Measurements from ENCODE around the gene NTF4. TPM values are rescaled to one million over a fixed set of nuclear protein-coding genes. Genes with fewer than 3 reads are reported as not detected.
A peak's percentile ranks its signal among the peaks of the same experiment; 100 is the strongest.
"Not testable (repeated sequence)": the region's sequence is repeated elsewhere in the genome, so short reads cannot be mapped to it uniquely, and the experiment has no call there.

NTF4 gene
- total RNA-seq, 1 donor from 2014 or later = not detected

DNA sequence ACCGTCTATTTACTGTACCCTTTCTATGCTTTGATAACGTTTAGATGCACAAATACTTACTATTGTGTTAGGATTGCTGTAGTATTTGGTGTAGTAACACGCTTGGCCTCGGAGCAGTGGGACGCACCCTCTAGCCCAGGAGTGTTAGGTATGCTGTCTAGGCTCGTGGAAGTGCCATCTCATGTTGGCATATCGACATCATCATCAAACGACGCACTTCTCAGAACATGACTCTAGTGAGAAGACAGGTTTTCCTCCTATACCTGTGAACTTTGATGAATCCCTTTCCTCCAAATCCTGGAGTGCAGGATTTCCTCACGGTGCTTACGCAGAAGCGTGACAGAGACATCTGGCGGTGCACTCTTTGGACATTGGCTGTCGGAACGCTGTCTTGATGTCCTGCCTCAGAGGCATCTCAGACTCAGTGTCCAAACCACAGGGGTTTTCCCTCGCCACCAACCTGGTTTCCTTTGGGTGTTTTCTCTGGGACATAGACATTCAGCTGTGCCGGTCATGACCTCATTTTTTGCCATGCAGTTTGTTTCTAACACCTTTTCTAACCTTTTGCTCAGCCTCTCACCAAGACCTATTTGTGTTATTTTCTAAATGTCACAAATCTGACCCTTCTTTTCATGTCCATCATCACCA, 26.9 kb upstream of the NTF4 start:
- no peak for DNase-seq (ENCODE audit: low spot score)

- no peak for DNase-seq (ENCODE audit: low spot score)
These were observed 21.7 kb upstream of the NTF4 start for GRCh38 chr19:49086296-49086695.

- DNase-seq (ENCODE audit: low spot score) = no peak
These were observed 21.2 kb upstream of the NTF4 start for GRCh38 chr19:49085868-49086232.

GRCh38 chr19:49085020-49085867, 20.6 kb upstream of the NTF4 start, which contains the start of gene SNRNP70:
Gene SNRNP70 (plus strand): TSS chr19:49085451. CDS start chr19:49086415, 964 bp downstream.
- DNase-seq (ENCODE audit: low spot score) = peak; percentile 100

DNA sequence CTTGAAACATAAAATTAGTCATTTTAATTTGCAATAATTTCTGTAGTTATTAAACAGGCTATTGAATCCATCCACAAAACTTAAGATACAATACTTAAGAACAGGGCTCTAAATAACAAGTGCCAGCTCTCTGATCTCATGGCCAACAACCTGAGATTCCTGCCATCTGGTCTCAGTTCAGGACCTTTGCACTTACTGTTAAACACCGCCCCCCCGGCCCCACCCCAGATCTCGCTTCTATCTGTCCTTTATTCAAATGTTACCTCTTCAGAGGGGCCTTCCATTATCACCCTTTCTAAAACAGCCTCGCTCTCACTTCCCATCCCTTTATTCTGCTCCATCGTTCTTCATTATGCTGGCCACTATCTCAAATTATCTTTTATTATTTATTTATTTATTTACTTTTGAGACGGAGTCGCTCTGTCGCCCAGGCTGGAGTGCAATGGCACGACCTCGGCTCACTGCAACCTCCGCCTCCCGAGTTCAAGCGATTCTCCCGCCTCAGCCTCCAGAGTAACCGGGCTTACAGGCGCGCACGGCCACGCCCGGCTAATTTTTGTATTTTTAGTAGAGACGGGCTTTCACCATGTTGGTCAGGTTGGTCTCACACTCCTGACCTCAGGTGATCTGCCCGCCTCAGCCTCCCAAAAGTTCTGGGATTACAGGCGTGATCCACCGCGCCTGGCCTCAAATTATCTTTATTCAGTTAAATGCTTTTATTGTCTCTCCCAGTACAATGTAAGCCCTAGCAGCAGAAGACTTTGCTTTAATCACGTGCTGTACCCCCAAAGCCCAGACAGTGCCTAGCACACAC, 19.8 kb upstream of the NTF4 start:
- DNase-seq (ENCODE audit: low spot score) = no peak

DNA sequence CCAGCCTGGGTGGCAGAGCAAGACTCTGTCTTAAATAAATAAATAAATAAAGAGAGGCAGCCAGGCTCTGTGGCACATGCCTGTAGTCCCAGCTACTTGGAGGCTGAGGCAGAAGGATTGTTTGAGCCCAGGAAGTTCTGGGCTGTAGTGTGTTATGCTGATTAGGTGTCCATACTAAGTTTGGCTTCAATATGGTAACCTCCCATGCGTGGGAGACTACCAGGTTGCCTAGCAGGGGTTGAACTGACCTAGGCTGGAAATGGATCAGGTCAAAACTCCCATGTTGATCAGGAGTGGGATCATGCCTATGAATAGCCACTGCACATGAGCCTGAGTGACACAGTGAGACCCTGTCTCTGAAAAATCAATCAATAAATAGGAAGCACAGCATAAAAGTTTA, 16.7 kb upstream of the NTF4 start:
- no peak for DNase-seq (ENCODE audit: low spot score)

GRCh38 chr19:49080392-49080791, 15.8 kb upstream of the NTF4 start:
- no peak for DNase-seq (ENCODE audit: low spot score)

GRCh38 chr19:49074869-49075268, 10.3 kb upstream of the NTF4 start:
- DNase-seq (ENCODE audit: low spot score) = not testable (repeated sequence)

DNA sequence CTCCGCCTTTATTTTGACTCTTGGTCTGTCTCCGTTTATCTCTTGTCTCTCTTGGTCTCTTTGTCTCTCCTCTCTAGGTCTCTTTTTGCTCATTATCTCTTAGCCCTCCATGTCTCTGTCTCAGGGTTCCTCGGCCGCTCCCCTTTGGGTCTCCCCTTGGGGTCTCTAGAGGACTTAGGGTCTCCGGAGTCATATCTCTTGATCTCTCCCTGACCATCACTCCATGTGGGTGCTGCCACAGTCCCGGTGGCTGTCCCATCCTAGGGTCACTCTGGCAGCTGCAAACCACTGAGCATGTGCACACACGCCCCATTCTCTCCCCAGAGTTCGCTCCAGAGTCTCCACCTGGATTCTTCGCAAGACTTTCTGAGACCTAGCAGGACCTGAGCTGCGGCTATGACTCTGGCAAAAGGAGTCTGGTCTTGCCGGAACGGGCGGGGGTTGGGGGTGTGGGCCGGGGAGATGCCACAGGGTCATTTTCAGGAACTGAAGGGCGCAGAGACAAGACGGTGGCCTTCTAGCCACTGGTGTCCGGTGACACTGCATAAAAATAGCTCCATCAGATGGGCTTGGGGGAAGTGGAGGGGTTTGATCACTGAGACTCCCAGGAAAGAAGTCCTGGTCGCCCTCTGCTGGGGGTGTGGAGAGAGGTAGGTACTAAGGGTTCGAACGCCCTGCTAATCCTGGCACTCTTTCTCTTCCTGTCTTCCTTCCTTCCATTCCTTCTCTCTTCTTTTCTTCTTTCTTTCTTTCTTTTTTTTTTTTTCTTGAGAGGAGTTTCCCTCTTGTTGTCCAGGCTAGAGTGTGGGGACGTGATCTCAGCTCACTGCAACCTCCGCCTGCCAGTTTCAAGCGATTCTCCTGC, 9.1 kb upstream of the NTF4 start:
- DNase-seq (ENCODE audit: low spot score) = no peak

DNA sequence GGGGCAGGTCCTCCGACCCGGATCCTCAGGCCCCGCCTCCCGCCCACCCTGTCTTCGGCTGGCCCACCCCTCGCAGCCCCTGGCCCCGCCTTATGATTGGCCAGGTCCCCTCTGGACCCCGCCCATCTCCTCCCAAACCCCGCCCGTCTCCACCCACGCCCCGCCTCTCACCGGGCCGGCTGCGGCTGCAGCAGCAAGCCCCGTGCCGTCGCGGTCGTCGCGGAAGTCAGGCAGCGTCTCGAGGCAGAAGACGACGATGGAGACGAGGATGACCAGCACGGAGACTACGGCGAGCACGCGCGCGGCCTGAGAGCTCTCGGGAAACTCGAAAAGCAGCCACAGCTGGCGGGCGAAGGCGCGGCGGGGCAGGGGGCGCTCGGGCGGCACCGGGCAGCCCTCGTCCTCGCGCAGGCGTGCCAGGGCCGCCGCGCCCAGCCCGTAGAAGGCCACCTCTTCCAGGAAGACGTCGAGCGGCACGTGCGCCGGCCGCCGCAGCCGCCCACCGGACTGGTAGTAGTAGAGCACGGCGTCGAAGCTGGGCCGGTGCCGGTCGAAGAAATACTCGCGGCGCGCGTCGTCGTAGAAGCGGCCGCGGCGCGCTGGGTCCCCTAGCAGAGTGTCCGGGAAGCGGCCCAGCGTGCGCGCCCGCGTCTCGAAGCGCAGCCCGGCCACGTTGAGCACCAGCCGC, 7.4 kb upstream of the NTF4 start:
- DNase-seq (ENCODE audit: low spot score) = no peak

GRCh38 chr19:49070416-49070815, 5.8 kb upstream of the NTF4 start:
- DNase-seq (ENCODE audit: low spot score) = no peak

DNA sequence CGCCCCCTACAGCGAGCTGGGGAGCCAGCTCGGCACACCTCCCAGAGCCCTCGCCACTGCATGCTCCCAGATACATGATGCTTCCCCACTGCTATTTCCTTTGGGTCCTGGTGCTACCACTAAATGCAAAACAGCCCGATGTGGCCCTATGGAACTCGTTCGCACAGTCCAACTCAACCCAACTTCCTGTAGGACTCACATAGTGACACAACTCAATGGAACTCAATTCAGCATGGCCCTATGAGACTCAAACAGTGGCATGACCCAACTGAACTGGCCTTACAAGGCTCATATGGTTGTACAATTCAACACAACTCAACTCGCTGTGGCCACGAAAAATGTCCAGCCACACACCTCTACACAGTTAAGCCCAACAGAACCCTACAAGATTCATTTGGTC, 4.4 kb upstream of the NTF4 start:
- no peak for DNase-seq (ENCODE audit: low spot score)

- no peak for DNase-seq (ENCODE audit: low spot score)
These were observed 2.9 kb upstream of the NTF4 start for GRCh38 chr19:49067554-49067953.

DNA sequence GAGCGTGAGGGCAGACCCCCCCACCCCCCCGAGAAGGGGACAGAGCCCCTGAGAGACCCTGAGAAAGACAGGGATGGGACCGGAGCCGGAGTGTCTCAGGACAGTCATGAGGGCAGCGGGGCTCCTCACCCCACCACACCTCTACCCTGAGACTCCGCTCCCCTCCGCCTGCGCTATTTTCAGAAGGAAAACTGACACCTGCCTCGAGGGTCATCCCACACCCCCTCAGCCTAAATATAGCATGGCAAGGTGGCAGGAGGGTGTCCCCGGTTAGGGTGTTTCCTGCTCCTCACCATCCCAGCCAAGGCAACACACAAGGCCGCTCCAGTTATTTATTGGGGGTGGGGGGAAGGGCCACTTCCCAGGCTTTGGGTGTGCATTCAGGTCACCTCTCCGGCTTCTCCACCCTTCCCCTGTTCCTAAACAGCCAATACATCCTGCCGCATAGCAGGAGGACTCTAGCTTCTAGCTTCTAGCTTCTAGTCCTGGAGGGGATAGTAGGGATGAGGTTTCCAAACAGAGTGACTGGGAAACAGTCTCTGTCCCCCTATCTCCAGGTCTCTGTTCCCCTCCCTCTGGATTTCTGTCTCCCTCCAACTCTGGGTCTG, 1.4 kb upstream of the NTF4 start:
- DNase-seq (ENCODE audit: low spot score) = no peak

DNA sequence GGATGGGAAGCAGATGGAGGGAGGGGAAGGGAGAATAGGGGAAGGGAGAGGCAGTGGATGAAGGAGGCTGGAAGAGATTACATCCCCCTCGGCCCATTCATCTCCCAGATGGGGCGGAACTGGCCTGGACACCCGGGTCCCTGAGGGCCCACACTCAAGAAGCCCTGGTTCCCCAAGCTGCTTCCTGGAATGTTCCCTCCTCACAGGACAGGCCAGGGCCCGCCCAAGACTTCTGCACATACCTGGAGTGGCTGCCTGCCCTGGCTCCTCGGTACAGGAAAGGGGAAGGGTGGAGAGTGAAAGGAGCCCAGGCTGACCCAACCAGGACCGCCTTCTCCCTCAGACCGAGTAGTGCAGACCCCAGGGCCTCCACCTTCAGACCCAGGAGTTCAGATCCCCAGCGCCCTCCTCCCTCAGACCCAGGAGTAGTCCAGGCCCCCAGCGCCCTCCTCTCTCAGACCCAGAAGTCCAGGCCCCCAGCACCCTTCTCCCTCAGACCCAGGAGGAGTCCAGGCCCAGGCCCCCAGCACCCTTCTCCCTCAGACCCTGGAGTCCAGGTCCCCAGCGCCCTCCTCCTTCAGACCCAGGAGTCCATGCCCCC, 489 bp downstream of the NTF4 start:
- DNase-seq (ENCODE audit: low spot score) = no peak

DNA sequence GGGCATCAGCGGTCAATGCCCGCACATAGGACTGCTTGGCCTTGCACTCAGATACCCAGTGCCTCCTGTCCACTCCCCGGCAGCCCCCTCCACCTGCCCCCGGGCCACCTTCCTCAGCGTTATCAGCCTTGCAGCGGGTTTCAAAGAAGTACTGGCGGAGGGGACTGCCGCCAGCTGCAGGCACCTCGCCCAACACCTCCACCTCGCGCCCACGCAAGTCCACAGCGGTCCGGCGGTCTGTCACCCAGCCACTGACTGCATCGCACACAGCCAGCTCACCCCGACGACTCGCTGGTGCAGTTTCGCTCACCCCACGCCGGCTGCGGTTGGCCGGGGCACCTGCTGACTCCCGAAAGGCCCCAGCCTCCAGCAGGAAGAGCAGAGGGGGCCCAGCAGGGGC, 3.2 kb downstream of the NTF4 start:
- no peak for DNase-seq (ENCODE audit: low spot score)

DNA sequence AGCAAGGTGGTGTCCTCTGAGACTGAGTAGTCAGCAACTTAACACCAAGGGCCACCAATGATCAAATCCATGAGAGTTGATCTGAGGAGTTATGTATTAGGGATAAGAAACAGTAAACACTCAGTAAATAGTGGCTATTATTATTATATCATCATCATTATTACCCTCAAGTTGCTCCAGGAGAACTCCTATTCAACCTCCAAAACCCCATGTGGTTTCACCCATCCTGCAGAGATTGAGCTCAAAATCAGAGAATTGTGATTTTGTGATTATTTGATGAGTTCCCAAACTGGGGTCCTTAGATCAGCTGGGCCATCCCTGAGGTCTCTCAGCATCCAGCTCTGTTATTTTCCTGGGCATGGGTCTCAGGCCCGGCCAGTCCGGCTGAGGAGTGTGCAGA, 3.6 kb downstream of the NTF4 start:
- no peak for DNase-seq (ENCODE audit: low spot score)

- DNase-seq (ENCODE audit: low spot score) = no peak
These were observed 5.6 kb downstream of the NTF4 start for GRCh38 chr19:49059053-49059452.

DNA sequence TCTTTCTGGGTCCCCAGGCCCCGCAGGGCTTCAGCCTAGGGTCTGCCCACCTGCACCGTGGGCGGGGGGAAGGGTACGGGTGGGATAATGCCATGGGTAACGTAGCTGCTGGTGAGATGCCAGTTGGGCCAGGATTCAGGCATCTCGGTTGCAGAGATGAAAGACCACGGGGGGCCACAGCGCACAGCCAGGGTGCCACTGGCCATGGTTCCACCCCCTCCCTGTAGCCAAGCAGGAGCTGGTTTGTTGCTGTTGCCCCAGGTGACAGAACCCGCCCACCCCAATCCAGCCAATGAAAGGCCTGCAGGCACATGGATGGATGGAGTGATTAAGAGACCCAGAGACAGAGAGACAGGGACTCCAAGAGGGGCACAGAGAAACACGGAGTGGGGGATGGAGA, 6.1 kb downstream of the NTF4 start:
- no peak for DNase-seq (ENCODE audit: low spot score)
